GM21786 (cell line): ENCODE results near the gene TCFL5.
A peak's percentile ranks its signal among the peaks of the same experiment; 100 is the strongest.

Experiments
- ATAC-seq: cut with Tn5 transposase; IDR thresholded peaks from one replicate; pipeline ENCODE4 v1.9.1; 2021; ENCODE audit not compliant: unreplicated experiment

TCFL5 gene

DNA sequence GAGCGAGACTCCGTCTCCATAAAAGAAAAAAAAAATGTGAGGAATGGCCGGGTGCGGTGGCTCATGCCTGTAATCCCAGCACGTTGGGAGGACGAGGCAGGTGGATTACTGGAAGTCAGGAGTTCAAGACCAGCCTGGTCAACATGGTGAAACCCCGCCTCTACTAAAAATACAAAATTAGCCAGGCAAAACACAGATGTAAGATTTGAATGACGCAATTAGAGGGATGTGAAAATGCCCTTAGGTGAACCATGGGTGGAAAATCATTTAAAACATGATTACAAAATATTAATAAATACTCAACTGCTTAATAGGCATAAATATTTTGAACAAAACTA is 23.9 kb downstream of the TCFL5 start:
- peak; percentile 22 for ATAC-seq

DNA sequence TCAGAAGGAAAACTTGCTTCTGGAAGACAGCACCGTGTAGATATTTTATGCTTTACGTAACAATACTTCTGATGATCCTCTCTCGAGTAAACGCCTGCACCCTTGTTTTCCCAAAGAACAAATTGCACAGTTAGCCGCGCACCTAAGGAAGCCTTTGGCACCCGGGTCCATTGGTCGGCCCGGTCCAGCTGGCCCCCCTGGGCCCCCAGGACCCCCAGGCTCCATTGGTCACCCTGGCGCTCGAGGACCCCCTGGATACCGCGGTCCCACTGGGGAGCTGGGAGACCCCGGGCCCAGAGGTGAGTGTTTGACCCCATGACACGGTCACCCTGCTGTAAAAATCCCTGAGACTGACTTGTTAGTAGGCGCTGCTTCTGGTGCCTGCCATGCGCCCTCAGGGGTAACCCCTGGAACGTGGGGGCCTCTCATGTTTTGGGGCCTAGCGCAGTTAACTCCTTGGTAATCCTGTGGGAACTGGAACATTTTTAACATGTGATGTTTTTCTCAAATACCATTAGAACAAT is 24.6 kb downstream of the TCFL5 start:
- ATAC-seq: no peak

DNA sequence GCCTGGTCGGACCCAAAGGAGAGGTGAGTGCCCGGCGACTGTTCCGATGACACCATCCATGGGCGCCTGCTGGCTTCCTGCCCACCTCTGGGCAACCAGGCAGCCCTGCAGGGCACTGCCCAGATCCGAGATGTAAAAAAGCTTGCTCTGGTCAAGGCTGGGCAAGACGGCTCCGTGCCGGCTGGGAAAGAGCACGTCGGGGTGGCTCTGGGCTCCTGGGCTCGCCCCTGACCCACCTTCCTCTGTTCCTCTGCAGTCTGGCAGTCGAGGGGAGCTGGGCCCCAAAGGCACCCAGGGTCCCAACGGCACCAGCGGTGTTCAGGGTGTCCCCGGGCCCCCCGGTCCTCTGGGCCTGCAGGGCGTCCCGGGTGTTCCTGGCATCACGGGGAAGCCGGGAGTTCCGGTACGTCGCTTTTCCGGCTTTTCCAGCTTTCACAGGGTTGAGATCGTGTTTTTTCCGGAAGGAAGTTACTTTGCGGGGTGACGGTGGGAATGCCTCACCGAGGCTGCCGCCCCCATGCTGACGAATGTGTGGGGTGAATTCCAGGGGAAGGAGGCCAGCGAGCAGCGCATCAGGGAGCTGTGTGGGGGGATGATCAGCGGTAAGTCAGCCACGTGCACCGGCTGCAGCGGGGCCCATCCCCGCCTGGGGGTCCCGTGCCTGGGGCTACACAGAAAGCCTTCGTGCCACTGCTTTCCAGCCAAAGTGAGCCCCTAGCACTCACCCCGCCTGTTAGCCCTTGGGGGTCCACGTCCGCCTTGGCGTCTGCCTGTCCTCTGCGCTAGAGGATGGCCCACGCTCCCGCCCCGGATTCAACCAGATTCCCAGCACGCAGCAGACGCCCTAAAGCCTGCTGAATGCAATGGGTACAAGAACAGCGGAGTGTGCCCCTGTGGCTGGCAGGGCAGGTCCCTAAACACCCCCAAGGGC is 25.4 kb downstream of the TCFL5 start:
- no peak for ATAC-seq

DNA sequence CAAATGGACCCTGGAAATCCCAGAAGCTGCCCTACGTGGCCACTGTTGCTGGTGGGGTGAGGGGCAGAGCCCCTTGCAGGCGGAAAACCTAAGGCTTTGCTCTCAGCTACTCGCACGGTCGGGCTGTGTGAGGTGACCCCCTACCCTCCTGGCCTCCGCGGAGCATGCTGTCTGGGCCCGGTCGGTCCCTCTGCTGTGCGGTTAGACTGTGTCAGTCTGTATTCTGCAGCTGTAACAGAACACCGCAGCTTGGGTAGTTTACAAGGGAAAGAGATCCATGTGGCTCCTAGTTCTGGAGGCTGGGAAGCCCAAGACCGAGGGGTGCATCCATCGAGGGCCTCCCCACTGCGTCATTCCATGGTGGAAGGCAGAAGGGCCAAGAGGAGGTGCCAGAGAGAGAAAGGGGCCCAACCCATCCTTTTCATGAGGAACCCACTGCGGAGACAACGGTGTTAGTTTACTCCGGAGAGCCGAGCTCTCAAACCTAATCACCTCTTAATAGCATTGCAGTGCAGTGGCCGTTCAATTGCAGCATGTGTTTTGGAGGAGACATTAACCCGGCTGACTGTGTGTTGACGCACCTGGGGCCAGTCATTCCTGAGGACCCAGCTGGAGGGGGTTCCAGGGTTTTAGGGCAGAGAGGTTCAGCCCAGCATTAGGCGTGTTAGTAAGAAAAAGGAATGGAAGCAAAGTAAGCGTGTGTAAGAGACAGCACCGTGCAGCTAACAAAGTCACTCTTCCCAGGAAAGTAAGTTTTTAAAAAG is 26.5 kb downstream of the TCFL5 start:
- ATAC-seq: no peak

DNA sequence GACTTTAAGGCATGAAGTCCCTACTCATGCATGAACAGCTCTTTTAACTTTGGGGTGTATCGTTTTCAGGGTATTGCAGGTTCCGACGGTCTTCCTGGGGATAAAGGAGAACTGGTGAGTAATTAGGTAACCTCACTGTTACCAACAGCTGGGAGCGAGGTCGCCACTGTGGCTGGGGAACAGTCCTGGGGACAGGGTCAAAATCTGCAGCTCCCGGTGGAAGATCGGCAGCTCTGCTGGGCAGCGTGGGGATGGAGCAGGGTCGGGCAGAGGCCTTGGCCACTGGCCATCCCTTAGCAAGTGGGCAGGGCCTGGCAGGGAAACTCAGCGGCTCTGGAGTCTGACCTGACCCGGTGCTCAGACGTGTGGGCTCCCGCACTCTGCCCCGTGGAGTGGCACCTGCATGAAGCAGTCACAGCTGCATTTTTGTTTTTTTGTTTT is 28.7 kb downstream of the TCFL5 start:
- peak; percentile 24 for ATAC-seq

DNA sequence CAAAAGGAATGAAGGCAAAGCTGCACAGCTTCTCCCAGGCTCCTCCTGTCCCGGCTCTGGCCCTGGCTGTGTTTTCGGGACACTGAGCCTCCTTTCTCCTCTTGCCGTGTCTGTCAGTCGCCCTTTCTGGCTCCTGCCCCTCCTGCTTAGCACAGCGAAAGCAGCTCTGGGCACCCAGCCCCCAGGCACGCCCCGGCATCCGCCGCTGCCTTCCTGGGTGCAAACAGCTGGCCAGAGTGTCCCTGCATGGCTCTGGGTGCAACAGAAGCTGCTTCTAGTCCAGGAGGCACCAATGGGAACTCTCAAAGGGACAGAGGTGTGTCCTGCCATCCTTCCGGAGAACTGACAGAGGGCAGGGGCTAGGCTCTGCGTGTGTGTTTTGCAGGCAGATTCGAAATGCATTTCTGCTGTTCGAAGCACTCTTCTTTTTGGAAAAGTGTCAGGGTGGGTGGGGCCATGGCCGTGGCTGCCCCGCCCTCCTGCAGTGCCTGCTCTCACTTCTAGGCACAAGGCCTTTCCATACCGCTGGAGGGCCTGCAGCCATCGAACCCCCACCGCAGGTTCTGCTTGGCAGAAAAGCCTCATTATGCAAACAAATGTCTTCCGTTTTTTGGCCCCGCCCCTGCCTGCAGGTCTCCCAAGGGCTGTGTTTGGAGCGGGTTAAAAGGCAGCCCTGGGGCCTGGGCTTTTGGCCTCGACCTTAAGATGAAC is 29.3 kb downstream of the TCFL5 start:
- ATAC-seq: peak; percentile 50

DNA sequence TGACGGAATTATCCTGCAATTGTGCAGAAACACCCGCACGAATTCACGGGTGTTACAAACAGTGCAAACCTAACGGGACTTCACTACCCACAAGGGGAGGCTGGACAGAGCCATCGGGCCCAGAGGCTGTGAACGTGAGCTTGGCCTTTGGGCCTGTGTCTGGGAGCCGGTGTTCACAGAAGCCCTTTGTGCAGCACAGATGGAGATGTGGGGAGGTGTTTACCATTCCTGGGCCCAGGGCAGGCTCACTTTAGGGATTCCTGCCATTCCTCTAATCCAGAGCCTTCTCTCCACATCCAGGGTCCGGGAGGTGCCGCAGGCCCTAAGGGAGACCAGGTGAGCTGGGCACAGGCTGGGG is 29.8 kb downstream of the TCFL5 start:
- no peak for ATAC-seq

DNA sequence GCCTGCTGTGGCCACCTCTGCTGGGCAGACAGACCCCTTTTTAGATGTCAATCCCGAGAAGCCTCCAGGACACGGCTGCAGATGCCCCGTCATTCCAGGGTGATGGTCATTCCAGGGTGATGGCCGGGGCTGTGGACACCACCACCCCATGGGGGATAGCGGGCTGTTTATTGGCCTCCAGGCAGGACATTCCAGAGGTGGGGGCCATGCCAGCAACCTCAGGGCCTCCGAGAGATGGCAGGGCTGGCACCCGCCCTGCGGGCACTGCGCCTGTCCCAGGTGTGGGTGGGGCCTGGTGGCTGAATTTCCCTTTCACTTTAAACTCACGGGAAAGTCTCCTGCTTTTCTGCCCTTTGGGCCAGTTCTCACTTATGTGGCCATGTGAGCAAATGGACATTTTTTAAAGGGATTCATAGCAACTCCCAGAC is 30.2 kb downstream of the TCFL5 start:
- no peak for ATAC-seq

DNA sequence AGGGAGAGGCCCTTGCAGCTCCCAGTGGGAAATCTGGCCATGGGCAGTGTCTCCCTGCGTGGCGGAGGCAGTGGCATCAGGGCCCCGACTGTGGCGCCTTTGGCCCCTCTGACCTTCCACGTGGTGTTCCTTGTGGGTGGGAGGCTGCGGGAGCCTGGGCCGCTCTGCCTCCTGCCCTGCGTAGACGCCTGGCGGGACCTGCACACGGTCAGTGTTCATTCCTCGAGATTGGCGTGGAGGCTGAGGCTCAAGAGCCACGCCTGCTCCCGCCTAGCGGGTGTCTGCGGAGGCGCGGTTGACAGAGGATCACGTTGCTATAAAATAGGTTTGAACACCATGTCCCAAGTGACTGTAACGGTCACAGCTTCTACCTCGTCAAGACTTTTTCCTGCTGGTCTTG is 30.8 kb downstream of the TCFL5 start:
- no peak for ATAC-seq

DNA sequence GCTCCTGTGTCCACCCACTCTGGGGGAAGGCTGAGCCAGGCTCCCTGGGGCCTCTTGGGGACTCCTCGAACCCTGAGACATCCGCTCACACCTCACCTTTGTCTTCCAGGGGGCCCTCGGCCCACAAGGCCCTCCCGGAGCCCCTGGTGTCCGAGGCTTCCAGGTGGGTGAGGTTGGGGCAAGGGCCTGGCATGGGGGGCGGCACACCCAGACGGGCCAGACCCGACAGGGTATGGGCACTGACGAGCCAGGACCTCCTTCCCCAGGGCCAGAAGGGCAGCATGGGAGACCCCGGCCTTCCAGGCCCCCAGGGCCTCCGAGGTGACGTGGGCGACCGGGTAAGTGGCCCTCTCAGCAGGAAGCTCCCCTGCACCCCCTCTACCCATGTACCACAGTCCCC is 31.4 kb downstream of the TCFL5 start:
- ATAC-seq: no peak

DNA sequence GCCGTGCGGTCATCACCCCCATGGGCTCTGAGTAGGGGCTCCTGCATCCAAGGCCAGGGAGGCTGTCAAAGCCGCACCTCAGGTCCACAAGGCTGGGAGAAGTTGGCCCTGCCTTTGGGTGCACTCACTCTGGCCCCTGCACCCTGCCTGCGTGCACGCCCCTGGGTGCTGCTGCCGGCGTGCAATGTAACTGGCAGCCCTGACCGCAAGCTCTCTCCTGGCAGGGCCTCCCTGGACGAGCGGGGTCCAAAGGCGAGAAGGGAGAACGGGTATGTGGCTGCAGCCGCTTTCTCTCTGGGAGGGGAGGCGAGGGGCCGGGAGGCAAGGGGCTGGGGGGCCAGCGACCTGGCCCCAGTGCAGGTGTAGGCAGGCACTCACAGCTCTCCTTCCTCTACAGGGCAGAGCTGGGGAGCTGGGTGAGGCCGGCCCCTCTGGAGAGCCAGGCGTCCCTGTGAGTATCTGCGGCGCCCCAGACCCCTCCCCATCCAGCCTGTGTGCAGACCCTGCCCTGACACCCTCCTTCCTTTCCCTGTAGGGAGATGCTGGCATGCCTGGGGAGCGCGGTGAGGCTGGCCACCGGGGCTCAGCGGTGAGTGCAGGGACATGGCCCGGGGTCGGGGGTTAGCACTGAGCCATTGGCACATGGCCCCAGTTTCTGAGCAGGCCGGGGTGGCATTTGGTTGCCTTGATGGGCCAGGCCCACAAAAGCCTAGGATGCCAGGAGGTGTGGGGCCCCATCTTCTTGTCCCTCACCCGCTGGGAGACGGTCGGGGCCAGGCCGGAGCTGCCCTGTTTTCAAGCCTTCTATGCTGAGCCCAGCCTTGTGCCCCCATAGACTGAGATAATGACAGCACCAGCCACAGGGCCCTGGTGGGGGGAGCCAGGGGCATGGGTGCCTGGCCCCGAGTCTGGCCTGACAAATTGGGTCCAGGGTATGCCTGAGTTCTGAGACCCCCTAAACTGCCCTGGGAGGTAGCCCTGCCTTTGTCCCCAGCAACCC is 32.1 kb downstream of the TCFL5 start:
- no peak for ATAC-seq

DNA sequence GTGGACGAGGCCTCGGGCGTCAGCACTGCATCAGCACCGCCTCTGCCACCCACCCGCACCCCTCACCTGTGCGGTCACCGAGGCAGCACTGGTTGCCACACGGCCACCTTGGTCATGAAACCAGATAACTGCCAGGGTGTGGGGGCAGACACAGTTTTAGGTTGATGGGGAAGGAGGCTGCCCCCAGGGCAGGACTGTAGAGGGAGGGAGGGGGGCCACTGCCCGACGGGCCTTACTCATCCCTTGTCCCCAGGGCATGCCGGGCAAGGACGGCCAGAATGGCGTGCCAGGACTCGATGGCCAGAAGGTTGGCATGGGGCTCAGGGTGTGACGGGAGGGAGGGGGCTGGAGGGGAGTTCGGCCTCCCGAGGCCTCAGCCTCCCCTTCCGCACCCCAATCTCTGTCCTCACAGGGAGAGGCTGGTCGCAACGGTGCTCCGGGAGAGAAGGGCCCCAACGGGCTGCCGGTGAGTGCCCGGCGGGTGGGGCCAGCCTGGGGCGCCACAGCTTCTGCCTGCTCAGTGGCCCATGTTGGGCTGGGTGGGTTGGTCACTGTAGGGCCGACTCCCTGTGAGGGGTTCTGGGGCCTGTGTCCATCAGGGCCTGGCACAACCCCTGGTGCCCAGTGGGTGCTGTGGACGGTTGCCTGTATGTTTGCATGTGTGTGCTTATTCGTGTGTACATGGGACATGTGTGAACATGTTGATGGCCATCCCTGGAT is 33.0 kb downstream of the TCFL5 start:
- ATAC-seq: no peak

DNA sequence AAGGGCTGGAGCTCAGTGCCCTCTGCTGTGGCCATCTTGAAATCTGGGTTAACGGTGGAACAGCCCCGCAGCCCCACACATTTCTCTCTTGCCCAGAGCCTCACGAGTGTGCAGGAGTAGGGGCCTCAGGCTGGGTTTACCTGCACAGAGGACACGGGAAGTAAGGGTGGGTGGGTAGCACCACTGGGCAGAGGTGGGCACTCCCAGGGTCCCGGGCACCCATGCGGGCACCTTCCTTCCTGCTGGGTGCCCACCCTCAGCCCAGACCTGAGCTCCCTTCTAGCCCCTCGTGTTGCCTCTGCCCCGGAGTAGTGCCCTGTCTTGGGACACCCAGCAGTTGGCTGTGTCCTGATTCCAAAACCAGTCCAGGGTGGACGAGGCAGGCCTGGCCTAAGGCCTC is 33.6 kb downstream of the TCFL5 start:
- ATAC-seq: no peak

DNA sequence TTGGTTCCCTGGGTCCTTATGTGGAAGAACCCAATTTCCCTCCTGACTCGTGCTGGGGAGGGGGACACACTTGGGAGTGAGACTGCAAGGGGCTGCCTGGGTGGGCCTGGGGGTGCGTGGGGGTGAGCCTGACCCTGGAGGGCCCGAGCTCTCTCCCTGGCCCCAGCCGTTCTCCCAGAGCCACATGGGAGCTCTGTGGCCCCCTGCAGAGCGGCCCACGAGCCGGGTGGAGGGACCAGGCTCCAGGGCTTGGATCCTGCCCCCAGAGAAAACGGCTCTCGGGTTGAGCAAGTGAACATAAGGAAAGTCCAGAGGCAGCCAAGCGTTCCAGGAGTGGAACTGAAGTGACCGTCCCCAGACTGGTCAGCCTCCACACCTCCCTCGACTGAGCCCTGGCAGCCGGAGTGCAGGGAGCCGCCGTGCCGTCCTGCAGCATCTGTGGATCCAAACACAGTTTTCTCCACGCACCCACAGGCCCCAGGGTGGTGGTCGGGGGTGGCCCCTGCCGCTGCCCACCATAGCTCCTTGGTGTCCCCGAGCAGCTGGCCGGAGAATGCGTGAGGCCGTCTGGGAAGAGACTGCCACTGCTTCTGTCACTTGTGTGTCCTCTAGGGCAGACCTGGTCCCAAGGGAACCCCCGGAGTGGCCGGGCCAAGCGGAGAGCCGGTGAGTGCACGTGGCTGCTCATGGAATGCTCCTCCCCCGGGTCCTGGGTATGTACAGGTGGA is 34.1 kb downstream of the TCFL5 start:
- no peak for ATAC-seq

DNA sequence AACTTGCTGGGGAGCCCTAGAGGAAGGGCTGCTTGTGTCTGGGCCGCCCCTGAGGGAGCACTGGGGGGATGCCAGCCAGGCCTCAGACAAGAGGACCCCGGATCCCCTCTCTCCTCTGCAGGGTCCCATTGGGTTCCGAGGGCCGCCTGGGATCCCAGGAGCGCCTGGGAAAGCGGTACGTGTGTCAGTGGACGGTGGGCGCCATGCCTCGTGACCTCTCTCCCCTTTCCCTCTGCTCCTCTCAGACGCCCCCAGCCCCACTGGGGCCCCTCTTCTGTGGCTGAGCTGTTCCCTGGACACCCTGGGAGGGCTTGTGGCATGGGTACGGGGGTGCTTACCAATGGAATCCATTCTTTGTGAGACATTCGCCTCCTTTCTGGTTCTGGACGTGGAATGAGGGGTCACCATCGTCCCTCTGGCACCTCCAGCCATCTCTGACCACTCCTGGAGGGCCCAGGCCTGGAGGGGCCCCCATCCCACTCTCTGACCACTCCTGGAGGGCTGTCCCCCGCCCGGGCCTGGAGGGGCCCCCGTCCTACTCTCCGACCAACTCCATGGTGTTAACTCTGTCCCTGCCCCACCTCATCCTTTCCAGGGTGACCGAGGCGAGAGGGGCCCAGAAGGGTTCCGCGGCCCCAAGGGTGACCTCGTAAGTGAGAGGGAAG is 34.8 kb downstream of the TCFL5 start:
- ATAC-seq: no peak

DNA sequence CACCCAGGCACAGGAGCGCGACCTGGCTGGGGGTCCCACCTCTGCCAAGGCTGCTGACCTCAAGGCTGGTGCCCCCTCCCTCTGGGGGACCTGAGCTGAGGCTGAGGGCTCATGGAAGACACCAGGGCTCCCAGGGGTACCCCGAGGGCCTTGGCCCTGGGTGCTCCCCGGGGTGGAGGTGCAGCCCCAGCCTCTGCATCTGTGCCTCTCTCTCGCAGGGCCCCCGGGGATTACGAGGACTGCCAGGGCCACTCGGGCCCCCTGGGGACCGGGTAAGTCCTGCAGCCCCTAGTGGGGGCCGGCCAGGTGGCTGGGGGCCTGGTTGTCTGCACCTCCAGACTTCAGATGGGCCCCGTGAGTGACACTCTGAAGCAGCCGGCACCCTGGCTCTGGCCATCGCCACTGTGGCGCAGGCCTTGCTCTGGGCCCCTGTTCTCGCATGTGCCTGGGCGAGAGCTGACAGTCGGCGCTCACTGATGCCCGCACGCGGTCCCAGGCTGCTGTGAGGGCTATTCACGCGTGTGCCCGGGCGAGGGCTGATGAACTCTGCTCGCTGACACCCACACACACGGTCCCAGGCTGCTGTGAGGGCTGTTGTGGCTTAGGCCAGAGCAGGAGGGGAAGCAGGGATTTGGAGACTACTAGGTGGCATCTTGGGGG is 35.5 kb downstream of the TCFL5 start:
- ATAC-seq: no peak

DNA sequence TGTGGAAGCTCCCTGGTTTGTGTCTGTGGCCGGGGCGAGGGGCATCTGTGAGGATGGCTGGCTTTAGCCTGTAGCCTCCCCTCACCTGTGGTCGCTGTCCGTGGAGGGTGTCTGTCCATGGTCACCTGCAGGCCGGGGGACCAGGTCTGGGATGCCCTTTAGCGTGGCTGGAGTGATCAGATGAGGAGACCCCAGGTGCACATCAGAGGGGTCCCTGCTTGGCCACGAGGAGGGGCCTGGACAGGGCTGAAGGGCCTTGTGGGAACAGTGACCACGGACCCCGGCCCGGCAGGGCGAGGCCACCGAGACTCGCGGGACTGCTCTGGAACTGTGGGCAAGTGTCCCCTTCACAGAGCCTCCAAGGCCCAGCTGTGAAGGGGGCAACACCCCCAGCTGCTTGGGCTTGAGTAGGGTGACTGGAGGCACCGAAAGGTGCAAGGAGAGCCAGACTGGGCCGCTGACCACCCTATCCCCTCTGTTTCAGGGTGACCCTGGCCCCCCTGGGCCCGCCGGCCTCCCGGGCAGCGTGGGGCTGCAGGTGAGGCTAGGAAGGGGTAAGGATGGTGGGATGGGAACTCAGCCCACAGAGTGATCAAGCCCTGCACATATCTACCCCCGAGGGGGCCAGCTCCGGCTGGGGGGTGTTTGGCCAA is 36.2 kb downstream of the TCFL5 start:
- no peak for ATAC-seq
